Kidney epithelial cell (primary cell): Measurements from ENCODE around the gene GAA. TPM values are rescaled to one million over a fixed set of nuclear protein-coding genes. Genes with fewer than 3 reads are reported as not detected.
"Not testable (repeated sequence)": the region's sequence is repeated elsewhere in the genome, so short reads cannot be mapped to it uniquely, and the experiment has no call there.

Source experiments
- DNase-seq: peaks from one replicate; pipeline ENCODE4 v3.0.0-alpha.2; 2010; ENCODE audit warnings: low read depth
- H3K27me3 ChIP-seq: 2 replicates; pipeline ENCODE4 v1.6.0; 2011; ENCODE audit warnings: low read length; ENCODE audit not compliant: control insufficient read depth, insufficient read depth
- H3K36me3 ChIP-seq: 2 replicates; pipeline ENCODE4 v1.5.1; 2011; ENCODE audit warnings: low read length; ENCODE audit not compliant: control insufficient read depth, insufficient read depth
- H3K4me3 ChIP-seq: 2 replicates; pipeline ENCODE4 v1.5.1; 2011; ENCODE audit warnings: low read depth, mild to moderate bottlenecking, control low read depth, low read length
- total RNA-seq: library from RNA; depleted of rRNA; stranded (reverse); fragments of >200 nt; gene quantifications from 2 replicates; pipeline ENCODE4 v1.2.3, GENCODE V29; 2015
- TF ChIP-seq, protein P1 (sequence below): IDR thresholded peaks from 2 replicates; pipeline ENCODE4 v1.5.1; 2011; ENCODE audit warnings: mild to moderate bottlenecking, moderate library complexity, low read length, control low read depth, inconsistent platforms; ENCODE audit not compliant: insufficient read depth, poor library complexity, severe bottlenecking

GAA gene
- total RNA-seq, 1 donor from 2014 or later, result 60.9 TPM

DNA sequence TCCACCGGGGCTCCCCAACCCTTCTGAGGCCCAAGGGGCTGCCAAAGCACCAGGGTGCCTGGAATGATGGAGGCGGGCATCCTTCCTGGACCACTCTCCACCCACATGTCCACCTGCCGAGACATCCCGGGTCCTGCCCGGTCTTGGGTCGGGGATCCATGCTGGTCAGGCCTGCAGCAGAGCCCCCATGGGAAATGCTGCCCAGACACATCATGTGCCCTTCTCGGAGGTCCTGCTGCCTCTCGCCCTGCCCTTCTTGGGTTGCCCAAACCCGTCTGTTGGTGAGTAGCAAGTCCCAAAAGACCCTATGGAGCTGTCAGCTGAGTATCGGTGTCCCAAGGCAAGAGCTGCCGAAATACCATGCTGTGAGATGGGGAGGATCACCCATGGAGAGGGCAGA lies 14.8 kb upstream of the GAA start:
- TF ChIP-seq, protein P1, sequence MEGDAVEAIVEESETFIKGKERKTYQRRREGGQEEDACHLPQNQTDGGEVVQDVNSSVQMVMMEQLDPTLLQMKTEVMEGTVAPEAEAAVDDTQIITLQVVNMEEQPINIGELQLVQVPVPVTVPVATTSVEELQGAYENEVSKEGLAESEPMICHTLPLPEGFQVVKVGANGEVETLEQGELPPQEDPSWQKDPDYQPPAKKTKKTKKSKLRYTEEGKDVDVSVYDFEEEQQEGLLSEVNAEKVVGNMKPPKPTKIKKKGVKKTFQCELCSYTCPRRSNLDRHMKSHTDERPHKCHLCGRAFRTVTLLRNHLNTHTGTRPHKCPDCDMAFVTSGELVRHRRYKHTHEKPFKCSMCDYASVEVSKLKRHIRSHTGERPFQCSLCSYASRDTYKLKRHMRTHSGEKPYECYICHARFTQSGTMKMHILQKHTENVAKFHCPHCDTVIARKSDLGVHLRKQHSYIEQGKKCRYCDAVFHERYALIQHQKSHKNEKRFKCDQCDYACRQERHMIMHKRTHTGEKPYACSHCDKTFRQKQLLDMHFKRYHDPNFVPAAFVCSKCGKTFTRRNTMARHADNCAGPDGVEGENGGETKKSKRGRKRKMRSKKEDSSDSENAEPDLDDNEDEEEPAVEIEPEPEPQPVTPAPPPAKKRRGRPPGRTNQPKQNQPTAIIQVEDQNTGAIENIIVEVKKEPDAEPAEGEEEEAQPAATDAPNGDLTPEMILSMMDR, result no peak
- Histone ChIP-seq H3K27me3 (peaks cover 8% of the 10 kb centered on the region), H3K36me3 (no peaks in the 10 kb centered on the region), H3K4me3 (no peak overlapping the region)
- no peak for DNase-seq

GRCh38 chr17:80087346-80088265 lies 13.8 kb upstream of the GAA start:
- DNase-seq, result no peak
- no peak overlapping the region for H3K4me3 ChIP-seq
- TF ChIP-seq, protein P1, result no peak
- H3K27me3 ChIP-seq, result peaks cover 8% of the 10 kb centered on the region
- no peaks in the 10 kb centered on the region for H3K36me3 ChIP-seq

- TF ChIP-seq, protein P1, result no peak
- no peak for DNase-seq
- Histone ChIP-seq H3K4me3 (no peak overlapping the region), H3K27me3 (peaks cover 6% of the 10 kb centered on the region), H3K36me3 (no peaks in the 10 kb centered on the region)
These were observed 11.6 kb upstream of the GAA start for GRCh38 chr17:80089762-80090161.

- not testable (repeated sequence) for H3K27me3 ChIP-seq, H3K4me3 ChIP-seq, DNase-seq
These were observed 11.2 kb upstream of the GAA start for GRCh38 chr17:80090164-80090563.

GRCh38 chr17:80091376-80091775 lies 10.0 kb upstream of the GAA start:
- TF ChIP-seq, protein P1, result no peak
- Histone ChIP-seq H3K4me3 (no peak overlapping the region), H3K27me3 (peaks cover 6% of the 10 kb centered on the region), H3K36me3 (no peaks in the 10 kb centered on the region)
- DNase-seq, result no peak

More at GRCh38 chr17:80090164-80090563, 11.2 kb upstream of the GAA start:
- H3K36me3 ChIP-seq, result not testable (repeated sequence)

DNA sequence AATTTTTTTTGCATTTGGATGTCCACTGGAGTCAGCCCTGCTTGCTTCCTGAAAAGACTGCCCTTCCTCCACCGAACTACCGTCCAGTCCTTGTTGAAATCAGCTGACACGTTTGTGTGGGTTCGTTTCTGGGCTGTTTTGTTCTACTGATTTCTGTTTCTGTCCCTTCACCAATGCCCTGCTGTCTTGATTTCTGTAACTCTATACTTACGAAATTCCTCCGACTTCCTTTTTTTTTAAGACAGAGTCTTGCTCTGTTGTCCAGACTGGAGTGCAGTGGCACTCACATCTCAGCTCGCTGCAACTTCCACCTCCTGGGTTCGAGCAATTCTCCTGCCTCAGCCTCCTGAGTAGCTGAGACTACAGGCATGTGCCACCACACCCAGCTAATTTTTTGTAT lies 8.4 kb upstream of the GAA start:
- TF ChIP-seq, protein P1, result no peak
- no peaks in the 10 kb centered on the region for H3K36me3 ChIP-seq
- DNase-seq, result no peak
- no peak overlapping the region for H3K4me3 ChIP-seq
- H3K27me3 ChIP-seq, result no peaks in the 10 kb centered on the region
